Loucy (cell line): ENCODE data around the gene ZNF639.

Experiments
- H2AFZ ChIP-seq: fragments of 200-600 bp; sonication (generic); 2 replicates; pipeline ENCODE4 v1.6.0; 2016; ENCODE audit warnings: antibody characterized with exemption, mild to moderate bottlenecking, low read length, moderate library complexity
- H3F3A ChIP-seq: fragments of 200-600 bp; 2 replicates; pipeline ENCODE4 v1.6.0; 2016; ENCODE audit warnings: antibody characterized with exemption, low read depth, mild to moderate bottlenecking
- H3K27me3 ChIP-seq: fragments of 200-600 bp; sonication (generic); 2 replicates; pipeline ENCODE4 v1.6.1; 2014; ENCODE audit warnings: low read length, mild to moderate bottlenecking; ENCODE audit not compliant: insufficient read depth, poor library complexity, severe bottlenecking
- H3K36me3 ChIP-seq: fragments of 200-600 bp; sonication (generic); 2 replicates; pipeline ENCODE4 v1.6.1; 2016; ENCODE audit warnings: low read length; ENCODE audit not compliant: insufficient read depth
- H3K4me1 ChIP-seq: fragments of 200-600 bp; sonication (generic); 2 replicates; pipeline ENCODE4 v1.5.1; 2014; ENCODE audit warnings: low read length, mild to moderate bottlenecking; ENCODE audit not compliant: insufficient read depth, poor library complexity, severe bottlenecking
- H3K4me2 ChIP-seq: fragments of 200-600 bp; sonication (generic); 2 replicates; pipeline ENCODE4 v1.6.0; 2014; ENCODE audit warnings: antibody characterized with exemption, low read length, low read depth, mild to moderate bottlenecking; ENCODE audit not compliant: poor library complexity, severe bottlenecking
- H3K4me3 ChIP-seq: fragments of 200-600 bp; sonication (generic); 2 replicates; pipeline ENCODE4 v1.5.1; 2014; ENCODE audit warnings: low read length, mild to moderate bottlenecking, mixed read lengths; ENCODE audit not compliant: poor library complexity, severe bottlenecking
- H3K79me2 ChIP-seq: fragments of 200-600 bp; sonication (generic); 2 replicates; pipeline ENCODE4 v1.6.1; 2014; ENCODE audit warnings: low read length; ENCODE audit not compliant: insufficient read depth
- H3K9ac ChIP-seq: fragments of 200-600 bp; sonication (generic); 2 replicates; pipeline ENCODE4 v1.6.0; 2014; ENCODE audit warnings: mild to moderate bottlenecking, low read depth, low read length, moderate library complexity; ENCODE audit not compliant: poor library complexity, severe bottlenecking
- H3K9me2 ChIP-seq: fragments of 200-600 bp; sonication (generic); replicated peaks from 2 replicates; pipeline ENCODE4 v1.6.1; 2016; ENCODE audit warnings: low read depth, low read length, mixed read lengths
- H3K9me3 ChIP-seq: fragments of 200-600 bp; sonication (generic); 2 replicates; pipeline ENCODE4 v1.6.1; 2014; ENCODE audit warnings: mild to moderate bottlenecking, antibody characterized with exemption, low read length, low read depth; ENCODE audit not compliant: insufficient read depth
- H4K20me1 ChIP-seq: fragments of 200-600 bp; sonication (generic); 2 replicates; pipeline ENCODE4 v1.6.0; 2014; ENCODE audit warnings: antibody characterized with exemption, low read length, mild to moderate bottlenecking; ENCODE audit not compliant: insufficient read depth, poor library complexity, severe bottlenecking
- EZH2phosphoT487 ChIP-seq: fragments of 200-600 bp; IDR thresholded peaks from 2 replicates; pipeline ENCODE4 v1.6.1; 2018; ENCODE audit warnings: antibody characterized with exemption, mild to moderate bottlenecking, moderate library complexity, borderline replicate concordance
- TF ChIP-seq, protein P1 (sequence below): fragments of 200-600 bp; sonication (generic); conservative IDR thresholded peaks from 2 replicates; pipeline ENCODE4 v1.5.1; 2014; ENCODE audit warnings: mild to moderate bottlenecking, antibody characterized with exemption, low read length

Gene ZNF639

DNA sequence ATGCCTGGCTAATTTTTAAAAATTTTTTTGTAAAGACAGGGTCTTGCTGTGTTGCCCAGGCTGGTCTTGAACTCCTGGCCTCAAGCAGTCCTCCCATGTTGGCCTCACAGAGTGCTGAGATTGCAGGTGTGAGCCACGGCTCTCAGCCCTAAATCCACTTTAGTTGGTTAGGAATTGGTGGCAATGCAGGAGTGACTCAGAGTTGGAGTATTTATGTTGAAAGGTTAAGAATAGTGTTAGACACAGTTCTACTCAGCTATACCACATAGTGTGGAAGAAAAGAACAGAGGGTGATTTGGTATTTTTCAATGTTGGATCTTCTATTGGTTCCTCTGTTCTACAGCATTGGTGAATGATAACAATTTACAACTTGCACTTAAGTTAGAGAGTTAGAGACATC lies 7.6 kb downstream of the ZNF639 start:
- H2AFZ ChIP-seq: no peak overlapping the region
- no peak overlapping the region for H3K9ac ChIP-seq
- peaks cover 16% of the 10 kb centered on the region for H3K4me1 ChIP-seq
- H3K36me3 ChIP-seq: peaks cover 74% of the 10 kb centered on the region
- H3K4me3 ChIP-seq: no peak overlapping the region
- 0 out of 2 replicates have a peak, but pooled peaks cover 3% of the 10 kb centered on the region for H3F3A ChIP-seq
- H3K9me2 ChIP-seq: no peaks in the 10 kb centered on the region
- H3K9me3 ChIP-seq: no peaks in the 10 kb centered on the region
- H3K27me3 ChIP-seq: no peaks in the 10 kb centered on the region
- TF ChIP-seq, protein P1, sequence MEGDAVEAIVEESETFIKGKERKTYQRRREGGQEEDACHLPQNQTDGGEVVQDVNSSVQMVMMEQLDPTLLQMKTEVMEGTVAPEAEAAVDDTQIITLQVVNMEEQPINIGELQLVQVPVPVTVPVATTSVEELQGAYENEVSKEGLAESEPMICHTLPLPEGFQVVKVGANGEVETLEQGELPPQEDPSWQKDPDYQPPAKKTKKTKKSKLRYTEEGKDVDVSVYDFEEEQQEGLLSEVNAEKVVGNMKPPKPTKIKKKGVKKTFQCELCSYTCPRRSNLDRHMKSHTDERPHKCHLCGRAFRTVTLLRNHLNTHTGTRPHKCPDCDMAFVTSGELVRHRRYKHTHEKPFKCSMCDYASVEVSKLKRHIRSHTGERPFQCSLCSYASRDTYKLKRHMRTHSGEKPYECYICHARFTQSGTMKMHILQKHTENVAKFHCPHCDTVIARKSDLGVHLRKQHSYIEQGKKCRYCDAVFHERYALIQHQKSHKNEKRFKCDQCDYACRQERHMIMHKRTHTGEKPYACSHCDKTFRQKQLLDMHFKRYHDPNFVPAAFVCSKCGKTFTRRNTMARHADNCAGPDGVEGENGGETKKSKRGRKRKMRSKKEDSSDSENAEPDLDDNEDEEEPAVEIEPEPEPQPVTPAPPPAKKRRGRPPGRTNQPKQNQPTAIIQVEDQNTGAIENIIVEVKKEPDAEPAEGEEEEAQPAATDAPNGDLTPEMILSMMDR: no peak
- TF ChIP-seq EZH2phosphoT487: no peak
- H3K4me2 ChIP-seq: no peak overlapping the region
- H4K20me1 ChIP-seq: peaks cover 48% of the 10 kb centered on the region
- peaks cover 48% of the 10 kb centered on the region for H3K79me2 ChIP-seq

DNA sequence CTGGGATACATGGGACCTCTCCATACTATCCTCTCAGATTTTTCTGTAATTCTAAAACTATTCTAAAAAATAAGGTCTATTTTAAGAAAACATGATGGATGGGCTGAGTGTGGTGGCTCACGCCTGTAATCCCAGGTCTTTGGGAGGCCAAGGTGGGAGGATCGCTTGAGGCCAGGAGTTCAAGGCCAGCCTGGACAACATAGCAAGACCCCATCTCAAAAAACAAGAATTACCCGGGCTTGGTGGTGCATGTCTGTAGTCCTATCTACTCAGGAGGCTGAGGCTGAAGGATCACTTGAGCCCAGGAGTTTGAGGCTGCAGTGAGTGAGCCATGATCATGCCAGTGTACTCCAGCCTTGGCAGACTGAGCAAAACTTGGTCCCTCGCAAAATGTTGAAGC lies 9.4 kb downstream of the ZNF639 start:
- Histone ChIP-seq H3K4me1 (peaks cover 13% of the 10 kb centered on the region), H3K9me2 (no peaks in the 10 kb centered on the region), H4K20me1 (peaks cover 31% of the 10 kb centered on the region), H3K9ac (no peak overlapping the region), H3K27me3 (no peaks in the 10 kb centered on the region), H3K36me3 (peaks cover 83% of the 10 kb centered on the region), H2AFZ (no peak overlapping the region), H3K4me3 (no peak overlapping the region), H3K4me2 (no peak overlapping the region), H3K79me2 (peaks cover 30% of the 10 kb centered on the region), H3F3A (0 out of 2 replicates have a peak, but pooled peaks cover 3% of the 10 kb centered on the region), H3K9me3 (no peaks in the 10 kb centered on the region)
- TF ChIP-seq, protein P1: no peak
- no peak for TF ChIP-seq EZH2phosphoT487

DNA sequence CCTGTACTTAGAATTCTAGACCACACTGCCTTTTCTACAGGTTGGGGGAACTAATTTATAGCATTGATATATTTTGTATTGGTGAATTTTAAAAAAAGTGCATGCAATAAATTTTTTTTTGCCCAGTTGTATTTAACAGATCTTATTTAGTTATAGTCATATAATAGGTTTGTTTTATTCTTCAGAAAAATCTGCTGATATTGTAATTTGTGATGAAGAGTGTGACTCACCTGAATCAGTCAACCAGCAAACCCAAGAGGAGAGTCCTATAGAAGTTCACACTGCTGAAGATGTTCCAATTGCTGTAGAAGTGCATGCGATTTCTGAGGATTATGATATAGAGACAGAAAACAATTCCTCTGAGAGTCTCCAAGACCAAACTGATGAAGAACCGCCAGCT lies 10.3 kb downstream of the ZNF639 start:
- H3K4me1 ChIP-seq: peaks cover 5% of the 10 kb centered on the region
- H3K9ac ChIP-seq: no peak overlapping the region
- no peak overlapping the region for H3K4me2 ChIP-seq
- peaks cover 22% of the 10 kb centered on the region for H3K79me2 ChIP-seq
- H3F3A ChIP-seq: 0 out of 2 replicates have a peak, but pooled peaks cover 2% of the 10 kb centered on the region
- H3K9me3 ChIP-seq: no peaks in the 10 kb centered on the region
- no peaks in the 10 kb centered on the region for H3K27me3 ChIP-seq
- H3K36me3 ChIP-seq: peaks cover 80% of the 10 kb centered on the region
- H3K4me3 ChIP-seq: no peak overlapping the region
- H2AFZ ChIP-seq: no peak overlapping the region
- H3K9me2 ChIP-seq: no peaks in the 10 kb centered on the region
- no peak for TF ChIP-seq EZH2phosphoT487
- TF ChIP-seq, protein P1: no peak
- H4K20me1 ChIP-seq: peaks cover 23% of the 10 kb centered on the region
